ENCODE measurements around the gene RBM38.

Gene RBM38

DNA sequence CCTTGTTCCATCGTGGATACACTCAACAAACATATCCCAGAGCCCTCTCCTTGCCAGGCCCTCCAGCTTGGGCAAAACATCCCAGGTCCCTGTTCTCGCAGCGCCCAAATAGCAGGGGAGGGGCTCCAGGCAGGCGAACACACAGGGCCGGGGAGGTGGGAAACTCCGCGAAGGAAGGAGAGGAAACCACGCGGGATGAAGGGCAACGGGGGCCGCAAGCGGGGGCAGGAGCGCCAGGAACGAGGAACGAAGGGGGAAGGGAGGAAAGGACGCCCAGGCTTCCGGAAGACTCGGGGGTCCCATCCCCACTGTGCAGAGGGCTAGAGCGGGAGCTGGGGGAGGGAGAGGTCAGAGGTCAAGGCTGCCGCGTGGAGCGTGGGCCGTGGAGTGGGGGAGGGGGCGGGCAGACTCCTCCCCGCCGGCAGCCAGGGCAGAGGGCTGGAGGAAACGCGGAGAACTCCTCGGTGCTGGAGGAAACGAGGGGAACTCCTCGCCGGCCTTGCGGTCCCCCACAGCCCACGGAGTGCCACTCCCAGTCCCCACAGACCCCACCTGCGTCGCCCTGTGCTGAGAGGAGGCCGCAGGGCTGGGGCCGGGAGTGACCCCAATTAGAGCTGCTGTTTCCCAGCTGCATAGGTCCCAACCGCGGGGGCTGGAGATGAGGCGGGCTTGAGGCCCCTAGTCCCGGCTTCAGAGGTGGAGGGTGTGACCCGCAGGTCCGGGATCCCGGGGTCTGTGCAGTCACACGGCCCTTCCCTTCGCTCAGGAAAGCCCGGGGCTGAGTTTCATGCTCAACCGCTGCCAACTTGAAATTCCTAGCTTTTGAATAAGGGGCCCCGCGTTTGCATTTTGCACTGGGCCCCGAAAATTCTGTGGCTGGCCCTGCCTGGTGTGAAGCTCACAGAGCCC, 1.2 kb upstream of the RBM38 start:
- Histone ChIP-seq H3K27ac (ENCODE audit: poor library complexity, severe bottlenecking) (peak overlapping the region; percentile 1), H3K9me3 (ENCODE audit: severe bottlenecking) (no peaks in the 10 kb centered on the region), H3K4me1 (ENCODE audit: insufficient read depth, poor library complexity, severe bottlenecking) (peaks cover 11% of the 10 kb centered on the region), H3K4me3 (ENCODE audit: severe bottlenecking) (peak overlapping the region; percentile 27), H3K36me3 (ENCODE audit: low read depth) (no peaks in the 10 kb centered on the region), H3K27me3 (ENCODE audit: insufficient read depth, poor library complexity, severe bottlenecking) (no peaks in the 10 kb centered on the region)
- peak; percentile 89 for DNase-seq (ENCODE audit: low spot score)
- TF ChIP-seq CTCF (IDR thresholded peaks at IDR 0.05; ENCODE audit: poor library complexity, severe bottlenecking): peak; percentile 26
- ATAC-seq (ENCODE audit: low read depth): no peak

DNA sequence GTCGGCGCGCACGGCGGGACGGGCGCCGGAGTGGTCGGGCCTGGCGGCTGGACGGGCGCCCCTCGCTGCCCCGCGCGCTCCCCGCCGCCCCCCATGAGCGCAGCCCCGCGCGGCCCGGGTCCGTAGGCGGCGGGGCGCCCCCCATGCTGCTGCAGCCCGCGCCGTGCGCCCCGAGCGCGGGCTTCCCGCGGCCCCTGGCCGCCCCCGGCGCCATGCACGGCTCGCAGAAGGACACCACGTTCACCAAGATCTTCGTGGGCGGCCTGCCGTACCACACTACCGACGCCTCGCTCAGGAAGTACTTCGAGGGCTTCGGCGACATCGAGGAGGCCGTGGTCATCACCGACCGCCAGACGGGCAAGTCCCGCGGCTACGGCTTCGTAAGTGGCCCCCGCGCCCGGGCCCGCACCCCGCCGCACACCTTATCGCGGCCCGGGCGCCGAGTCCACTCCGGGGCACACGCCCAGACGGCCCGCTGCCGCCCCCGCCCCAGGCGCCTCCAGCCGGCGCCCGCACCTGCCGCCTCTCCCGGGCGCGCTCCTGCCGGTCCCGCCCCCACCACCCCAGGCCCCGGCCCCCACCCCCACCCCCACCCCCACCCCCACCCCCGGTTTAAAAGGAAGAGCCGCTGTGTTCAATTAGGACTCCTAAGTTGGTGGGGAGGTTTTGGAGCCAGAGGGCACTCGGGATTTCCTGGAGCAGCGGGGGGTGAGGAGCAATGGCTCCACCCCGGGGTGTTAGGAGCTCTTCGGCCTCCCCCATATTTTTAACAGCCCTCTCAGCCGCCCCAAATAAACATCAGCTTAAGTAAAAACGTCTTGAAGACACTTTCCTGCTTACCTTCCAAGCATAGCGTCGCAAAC, 474 bp downstream of the RBM38 start:
- Histone ChIP-seq H3K4me3 (ENCODE audit: severe bottlenecking) (peak overlapping the region; percentile 62), H3K9me3 (ENCODE audit: severe bottlenecking) (no peaks in the 10 kb centered on the region), H3K36me3 (ENCODE audit: low read depth) (peaks cover 6% of the 10 kb centered on the region), H3K4me1 (ENCODE audit: insufficient read depth, poor library complexity, severe bottlenecking) (peaks cover 20% of the 10 kb centered on the region), H3K27ac (ENCODE audit: poor library complexity, severe bottlenecking) (no peak overlapping the region), H3K27me3 (ENCODE audit: insufficient read depth, poor library complexity, severe bottlenecking) (no peaks in the 10 kb centered on the region)
- DNase-seq (ENCODE audit: low spot score): peak; percentile 86
- no peak for TF ChIP-seq CTCF (IDR thresholded peaks at IDR 0.05; ENCODE audit: poor library complexity, severe bottlenecking)
- no peak for ATAC-seq (ENCODE audit: low read depth)

- no peak for TF ChIP-seq CTCF (IDR thresholded peaks at IDR 0.05; ENCODE audit: poor library complexity, severe bottlenecking)
- Histone ChIP-seq H3K27ac (ENCODE audit: poor library complexity, severe bottlenecking) (no peak overlapping the region), H3K36me3 (ENCODE audit: low read depth) (peaks cover 15% of the 10 kb centered on the region), H3K4me3 (ENCODE audit: severe bottlenecking) (peak overlapping the region; percentile 62), H3K27me3 (ENCODE audit: insufficient read depth, poor library complexity, severe bottlenecking) (no peaks in the 10 kb centered on the region), H3K9me3 (ENCODE audit: severe bottlenecking) (no peaks in the 10 kb centered on the region), H3K4me1 (ENCODE audit: insufficient read depth, poor library complexity, severe bottlenecking) (peaks cover 20% of the 10 kb centered on the region)
- DNase-seq (ENCODE audit: low spot score): peak; percentile 87
- ATAC-seq (ENCODE audit: low read depth): no peak
Observed at GRCh38 chr20:57392512-57393271, 1.5 kb downstream of the RBM38 start.

DNA sequence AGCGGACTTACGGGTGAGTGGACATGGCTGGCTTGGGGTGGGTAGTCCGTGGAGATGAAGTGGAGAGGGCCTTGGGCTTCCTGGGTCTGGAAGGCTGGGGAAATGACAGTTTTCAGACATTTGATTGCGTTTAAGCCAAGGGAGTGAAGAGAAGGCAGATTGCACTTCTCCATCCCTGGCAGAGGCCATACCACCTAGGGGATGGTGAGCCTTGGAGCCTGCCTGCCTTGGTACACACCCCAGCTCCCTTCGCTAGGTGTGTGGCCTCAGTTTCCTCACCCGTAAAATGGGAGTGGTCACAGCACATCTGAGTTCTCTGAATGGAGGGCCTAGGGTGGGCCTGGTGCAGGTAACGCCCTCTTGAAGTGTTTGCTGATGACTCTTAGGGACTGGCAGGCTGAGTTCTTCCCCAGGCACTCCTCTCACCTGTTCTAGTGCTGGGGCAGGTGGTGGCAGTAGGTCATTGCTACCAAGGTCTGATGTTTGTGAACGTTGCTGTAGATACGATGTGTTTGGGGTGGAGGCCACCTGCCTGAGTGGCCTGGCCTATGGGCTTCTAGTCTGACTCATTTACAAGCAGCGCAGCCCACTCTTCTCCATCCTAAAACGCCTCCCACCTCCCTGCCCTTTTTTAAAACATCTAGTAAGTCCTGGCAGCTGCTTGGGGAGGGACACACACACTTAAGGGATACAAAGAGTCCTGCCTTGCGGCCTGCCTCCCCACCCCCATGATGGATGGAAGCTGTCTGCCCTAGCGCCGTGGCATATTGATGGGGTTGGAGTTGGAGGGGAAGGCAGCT, 2.3 kb downstream of the RBM38 start:
- H3K27ac ChIP-seq (ENCODE audit: poor library complexity, severe bottlenecking): no peak overlapping the region
- no peak for TF ChIP-seq CTCF (IDR thresholded peaks at IDR 0.05; ENCODE audit: poor library complexity, severe bottlenecking)
- peaks cover 20% of the 10 kb centered on the region for H3K4me1 ChIP-seq (ENCODE audit: insufficient read depth, poor library complexity, severe bottlenecking)
- H3K36me3 ChIP-seq (ENCODE audit: low read depth): peaks cover 15% of the 10 kb centered on the region
- ATAC-seq (ENCODE audit: low read depth): no peak
- no peak overlapping the region for H3K4me3 ChIP-seq (ENCODE audit: severe bottlenecking)
- H3K27me3 ChIP-seq (ENCODE audit: insufficient read depth, poor library complexity, severe bottlenecking): no peaks in the 10 kb centered on the region
- H3K9me3 ChIP-seq (ENCODE audit: severe bottlenecking): no peaks in the 10 kb centered on the region
- peak; percentile 77 for DNase-seq (ENCODE audit: low spot score)
